ENCODE data around the gene MSMP. TPM values are rescaled to one million over a fixed set of nuclear protein-coding genes. Genes with fewer than 3 reads are reported as not detected.

The MSMP gene
- total RNA-seq, 1 donor from 2014 or later = not detected

DNA sequence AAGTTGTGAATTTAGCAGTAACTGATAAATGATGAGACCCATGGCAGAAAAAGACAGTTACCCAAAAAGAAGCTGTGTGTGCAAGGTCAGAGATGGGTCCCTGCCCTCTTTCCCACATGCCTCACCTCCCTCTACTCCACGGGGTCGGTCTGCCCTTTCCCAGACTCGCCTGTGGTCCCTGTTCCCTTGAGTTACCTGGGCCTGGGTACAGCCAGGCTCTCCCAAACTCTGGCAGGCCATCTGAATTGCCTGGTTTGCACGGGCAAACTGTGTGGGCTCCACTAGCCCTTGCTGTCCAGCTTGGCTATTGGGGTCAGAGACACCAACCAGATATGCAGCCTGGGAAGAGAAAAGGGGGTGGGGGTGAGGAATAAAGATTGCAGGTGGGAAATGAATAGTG is 45.9 kb downstream of the MSMP start:
- DNase-seq = no peak
- intact Hi-C loops (cut with micrococcal nuclease) = no loop called here
- no peak for ATAC-seq

DNA sequence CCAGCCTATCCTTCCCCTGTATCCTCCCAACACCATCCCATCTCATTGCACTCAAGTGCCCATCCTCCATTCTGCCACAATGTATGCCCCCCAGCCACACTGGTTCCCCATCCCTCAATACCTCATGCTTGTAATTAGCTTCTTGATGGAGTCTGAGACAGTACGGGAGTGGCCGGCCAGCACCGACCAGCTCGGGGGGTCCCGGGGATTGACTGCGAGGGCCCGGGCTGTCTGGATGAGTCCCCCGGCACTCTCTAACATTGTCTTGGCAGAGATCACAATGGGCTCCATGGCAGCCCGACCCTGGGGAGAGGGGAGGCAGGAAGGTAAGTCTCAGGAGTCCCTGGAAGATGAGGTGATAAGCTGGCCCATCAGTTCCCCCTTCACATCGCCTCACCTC is 47.1 kb downstream of the MSMP start:
- DNase-seq = no peak
- ATAC-seq = no peak
- intact Hi-C loops (cut with micrococcal nuclease) = no loop called here

DNA sequence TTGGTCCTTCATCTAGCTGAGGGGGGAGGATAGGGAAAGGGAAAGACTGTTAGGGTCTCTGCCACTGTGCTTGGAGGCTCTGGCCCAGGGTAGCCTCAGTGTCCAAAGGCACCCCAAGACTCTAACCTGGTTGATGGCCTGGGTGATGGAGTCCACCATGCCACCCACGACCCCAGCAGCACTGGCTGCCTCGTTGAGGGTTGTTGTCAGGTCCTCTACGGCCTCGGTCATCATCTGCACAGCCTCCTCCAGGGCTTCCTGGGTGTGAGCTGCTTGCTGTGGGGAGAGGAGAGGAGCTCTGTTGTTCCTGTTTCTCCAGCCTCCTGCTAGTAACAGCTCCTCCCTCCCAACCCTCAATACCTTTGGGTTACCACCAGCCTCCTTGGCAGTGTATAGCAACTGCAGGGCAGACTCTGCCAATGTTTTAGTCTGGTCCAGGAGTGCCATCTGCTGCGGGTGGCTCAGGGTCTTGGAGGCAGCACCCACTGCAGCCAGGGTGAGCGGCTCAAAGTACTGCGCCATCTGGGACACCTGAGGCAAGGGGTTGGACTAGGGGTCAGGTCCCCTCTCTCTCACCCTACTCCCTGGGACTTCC is 48.1 kb downstream of the MSMP start:
- DNase-seq = no peak
- ATAC-seq = no peak
- intact Hi-C loops (cut with micrococcal nuclease) = no loop called here

DNA sequence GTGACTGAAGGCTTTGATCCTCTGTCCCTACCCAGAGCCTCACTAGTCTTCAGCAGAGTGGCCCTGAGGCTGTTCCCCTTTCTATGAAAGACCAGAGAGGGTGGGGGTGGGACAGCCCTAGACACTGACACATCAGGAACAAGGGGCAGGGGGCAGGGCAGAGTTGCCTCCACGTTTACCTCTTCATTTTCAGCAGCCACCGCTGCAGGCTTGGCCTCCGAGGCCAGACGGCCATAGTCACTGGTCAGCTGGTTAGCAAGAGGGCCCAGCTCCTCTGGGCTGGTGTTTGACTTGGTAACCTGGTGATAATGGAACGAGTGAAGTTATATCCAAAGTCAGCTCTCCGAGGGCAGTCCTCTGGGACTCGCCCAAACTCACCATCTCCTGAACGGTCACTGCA is 48.7 kb downstream of the MSMP start:
- intact Hi-C loops (cut with micrococcal nuclease) = no loop called here
- ATAC-seq (no peak), DNase-seq (no peak)

DNA sequence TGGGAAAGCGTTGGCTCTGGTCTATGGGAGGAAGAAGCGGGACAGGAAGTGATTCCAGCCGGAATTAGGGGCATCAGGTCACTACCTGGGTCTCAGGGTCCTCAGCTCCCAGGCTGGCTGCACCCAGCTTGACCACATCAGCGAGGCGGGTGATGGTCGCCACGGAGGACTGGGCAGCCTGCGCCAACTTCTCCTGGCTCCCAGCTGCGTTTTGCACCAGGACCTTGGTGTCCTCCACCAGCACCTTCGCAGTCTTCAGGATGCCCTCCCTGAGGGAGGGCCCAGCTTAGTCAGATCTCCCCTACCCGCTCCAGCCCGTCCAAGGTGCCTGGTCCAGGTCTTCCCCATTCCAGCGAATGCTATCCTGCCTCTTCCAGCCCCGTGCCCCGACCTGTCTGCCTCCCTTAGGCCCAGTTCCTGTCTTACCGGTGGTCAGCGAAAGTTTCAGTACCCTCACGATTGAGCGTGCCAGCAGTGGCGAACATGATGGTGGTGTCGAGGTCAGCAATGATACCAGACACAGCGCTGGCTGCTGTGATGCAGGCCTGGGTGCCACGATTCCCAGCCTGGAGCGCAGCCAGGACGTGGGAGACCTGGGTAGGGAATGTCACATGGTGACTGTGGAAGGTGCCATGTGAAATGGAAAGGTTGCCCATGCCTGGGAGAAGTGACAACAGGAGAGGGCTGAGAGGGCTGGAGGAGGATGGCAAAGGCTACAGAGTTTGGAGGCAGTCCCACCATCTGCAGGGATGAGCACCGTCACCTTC is 50.0 kb downstream of the MSMP start:
- ATAC-seq = peak; percentile 76
- intact Hi-C loops (cut with micrococcal nuclease) = no loop called here

More for the DNA sequence above, 50.0 kb downstream of the MSMP start:
- DNase-seq = peak; percentile 82

Small RNA genes within 50 kb of the gene (microRNA-seq; reads per million reads assigned to microRNA genes)
- not detected for gene MIR6852 (ENCODE audit: borderline number of aligned reads)
- not detected for gene MIR6853 (ENCODE audit: borderline number of aligned reads)

Other genes starting within 250 kb of the MSMP start
- 28.8 TPM for gene TESK1, start 149.0 kb downstream of the MSMP start, total RNA-seq
- gene CD72, start 135.9 kb downstream of the MSMP start, total RNA-seq = 0.77 TPM
- 0.32 TPM for gene SIT1, start 103.3 kb downstream of the MSMP start, total RNA-seq
- gene RMRP, start 96.3 kb downstream of the MSMP start, total RNA-seq = 16,495 TPM
- 45.6 TPM for gene CCDC107, start 96.0 kb downstream of the MSMP start, total RNA-seq
- 0.45 TPM for gene ARHGEF39, start 89.1 kb downstream of the MSMP start, total RNA-seq
- 0.64 TPM for gene CA9, start 80.3 kb downstream of the MSMP start, total RNA-seq
- 1,217 TPM for gene TPM2, start 64.4 kb downstream of the MSMP start, total RNA-seq
- gene TLN1, start 22.1 kb downstream of the MSMP start, total RNA-seq = 243 TPM
- gene CREB3, start 21.6 kb downstream of the MSMP start, total RNA-seq = 19.4 TPM
- gene GBA2, start 5.0 kb downstream of the MSMP start, total RNA-seq = 90.2 TPM
- gene RGP1, start 5.0 kb downstream of the MSMP start, total RNA-seq = 32.4 TPM
- gene NPR2, start 37.3 kb upstream of the MSMP start, total RNA-seq = 24.6 TPM
- 3.2 TPM for gene SPAG8, start 58.0 kb upstream of the MSMP start, total RNA-seq
- 75.8 TPM for gene HINT2, start 60.8 kb upstream of the MSMP start, total RNA-seq
- not detected for gene FAM221B, start 74.5 kb upstream of the MSMP start, total RNA-seq
- 15.9 TPM for gene TMEM8B, start 75.0 kb upstream of the MSMP start, total RNA-seq
- not detected for gene OR13J1, start 116.1 kb upstream of the MSMP start, total RNA-seq
- 9.0 TPM for gene HRCT1, start 151.9 kb upstream of the MSMP start, total RNA-seq
- 9.8 TPM for gene SPAAR, start 155.2 kb upstream of the MSMP start, total RNA-seq
- gene OR2S2, start 203.9 kb upstream of the MSMP start, total RNA-seq = not detected